Thyroid gland (tissue), 4 donors: Measurements from ENCODE around the gene UBE2V1.

Experiments
- POLR2A ChIP-seq, 2 donors: fragments of 450-650 bp; IDR thresholded peaks; one replicate each; pipeline ENCODE4 v1.6.1; 2017; ENCODE audit warnings: antibody characterized with exemption in 2 of 2, mild to moderate bottlenecking in 2 of 2, moderate library complexity in 1 of 2
- TF ChIP-seq, protein P1 (sequence below), 6 experiments: fragments of 200-600 bp in 3 of 6; fragments of 450-650 bp in 3 of 6; sonication (generic) in 3 of 6; IDR thresholded peaks; one replicate each; pipeline ENCODE4 v1.5.1; 2016 to 2019; ENCODE audit warnings: antibody characterized with exemption in 6 of 6, mild to moderate bottlenecking in 2 of 6, inconsistent platforms in 1 of 6, moderate library complexity in 1 of 6

- TF ChIP-seq, protein P1, sequence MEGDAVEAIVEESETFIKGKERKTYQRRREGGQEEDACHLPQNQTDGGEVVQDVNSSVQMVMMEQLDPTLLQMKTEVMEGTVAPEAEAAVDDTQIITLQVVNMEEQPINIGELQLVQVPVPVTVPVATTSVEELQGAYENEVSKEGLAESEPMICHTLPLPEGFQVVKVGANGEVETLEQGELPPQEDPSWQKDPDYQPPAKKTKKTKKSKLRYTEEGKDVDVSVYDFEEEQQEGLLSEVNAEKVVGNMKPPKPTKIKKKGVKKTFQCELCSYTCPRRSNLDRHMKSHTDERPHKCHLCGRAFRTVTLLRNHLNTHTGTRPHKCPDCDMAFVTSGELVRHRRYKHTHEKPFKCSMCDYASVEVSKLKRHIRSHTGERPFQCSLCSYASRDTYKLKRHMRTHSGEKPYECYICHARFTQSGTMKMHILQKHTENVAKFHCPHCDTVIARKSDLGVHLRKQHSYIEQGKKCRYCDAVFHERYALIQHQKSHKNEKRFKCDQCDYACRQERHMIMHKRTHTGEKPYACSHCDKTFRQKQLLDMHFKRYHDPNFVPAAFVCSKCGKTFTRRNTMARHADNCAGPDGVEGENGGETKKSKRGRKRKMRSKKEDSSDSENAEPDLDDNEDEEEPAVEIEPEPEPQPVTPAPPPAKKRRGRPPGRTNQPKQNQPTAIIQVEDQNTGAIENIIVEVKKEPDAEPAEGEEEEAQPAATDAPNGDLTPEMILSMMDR (IDR thresholded peaks at IDR 0.05): no peak
- TF ChIP-seq POLR2A (IDR thresholded peaks at IDR 0.05): no peak
Measured at GRCh38 chr20:50093240-50093639, 19.7 kb downstream of the UBE2V1 start.
